ENCODE data around the gene FBXW7.

The FBXW7 gene

GRCh38 chr4:152509595-152510225, 26.2 kb downstream of the FBXW7 start:
- H3K9me3 Mint-ChIP-seq = no peaks in the 10 kb centered on the region
- no peaks in the 10 kb centered on the region for H3K27me3 Mint-ChIP-seq (ENCODE audit: low read depth, poor library complexity)
- no peak for DNase-seq
- H3K27ac Mint-ChIP-seq = no peak overlapping the region
- no peak overlapping the region for H3K4me3 Mint-ChIP-seq
- peaks cover 14% of the 10 kb centered on the region for H3K4me1 Mint-ChIP-seq
- no peak for TF ChIP-seq CTCF (IDR thresholded peaks at IDR 0.05)
- peaks cover 17% of the 10 kb centered on the region for H3K36me3 Mint-ChIP-seq (ENCODE audit: low read depth)

GRCh38 chr4:152508818-152509217, 27.1 kb downstream of the FBXW7 start:
- Mint-ChIP-seq H3K27me3 (ENCODE audit: low read depth, poor library complexity) (no peaks in the 10 kb centered on the region), H3K4me1 (peaks cover 7% of the 10 kb centered on the region), H3K36me3 (ENCODE audit: low read depth) (peaks cover 8% of the 10 kb centered on the region), H3K27ac (peak overlapping the region; percentile 61), H3K4me3 (no peak overlapping the region), H3K9me3 (no peaks in the 10 kb centered on the region)
- no peak for TF ChIP-seq CTCF (IDR thresholded peaks at IDR 0.05)
- no peak for DNase-seq

GRCh38 chr4:152508386-152508785, 27.5 kb downstream of the FBXW7 start:
- no peak overlapping the region for H3K27ac Mint-ChIP-seq
- no peaks in the 10 kb centered on the region for H3K27me3 Mint-ChIP-seq (ENCODE audit: low read depth, poor library complexity)

GRCh38 chr4:152503653-152504290, 32.1 kb downstream of the FBXW7 start:
- TF ChIP-seq CTCF (IDR thresholded peaks at IDR 0.05) = no peak

More at GRCh38 chr4:152508386-152508785, 27.5 kb downstream of the FBXW7 start:
- H3K9me3 Mint-ChIP-seq = no peaks in the 10 kb centered on the region
- DNase-seq = no peak
- H3K4me1 Mint-ChIP-seq = peaks cover 7% of the 10 kb centered on the region
- no peak for TF ChIP-seq CTCF (IDR thresholded peaks at IDR 0.05)
- H3K4me3 Mint-ChIP-seq = no peak overlapping the region
- peaks cover 4% of the 10 kb centered on the region for H3K36me3 Mint-ChIP-seq (ENCODE audit: low read depth)

GRCh38 chr4:152501846-152502536, 33.9 kb downstream of the FBXW7 start:
- peaks cover 3% of the 10 kb centered on the region for H3K27me3 Mint-ChIP-seq (ENCODE audit: low read depth, poor library complexity)
- H3K27ac Mint-ChIP-seq = no peak overlapping the region
- H3K9me3 Mint-ChIP-seq = no peaks in the 10 kb centered on the region
- peaks cover 5% of the 10 kb centered on the region for H3K36me3 Mint-ChIP-seq (ENCODE audit: low read depth)
- no peak overlapping the region for H3K4me3 Mint-ChIP-seq
- peaks cover 15% of the 10 kb centered on the region for H3K4me1 Mint-ChIP-seq
- DNase-seq = no peak
- TF ChIP-seq CTCF (IDR thresholded peaks at IDR 0.05) = no peak

More at GRCh38 chr4:152503653-152504290, 32.1 kb downstream of the FBXW7 start:
- DNase-seq = no peak
- no peaks in the 10 kb centered on the region for H3K9me3 Mint-ChIP-seq
- H3K36me3 Mint-ChIP-seq (ENCODE audit: low read depth) = no peaks in the 10 kb centered on the region
- peaks cover 3% of the 10 kb centered on the region for H3K27me3 Mint-ChIP-seq (ENCODE audit: low read depth, poor library complexity)
- H3K4me1 Mint-ChIP-seq = peaks cover 5% of the 10 kb centered on the region
- no peak overlapping the region for H3K27ac Mint-ChIP-seq
- no peak overlapping the region for H3K4me3 Mint-ChIP-seq
